Stimulated activated effector memory CD8-positive, alpha-beta T cell treated with anti-CD3 and anti-CD28 coated beads, Interleukin-12 subunit alpha, Interleukin-12 subunit beta, amount 100 ng/mL, for 72 hours (primary cell): ENCODE results near the gene KRT13.

Experiments
- ATAC-seq: fragments of 150-1000 bp; cut with Tn5 transposase; 2 replicates; pipeline ENCODE4 v1.10.0; 2021
- DNase-seq, 2 donors: peaks; one replicate each; pipeline ENCODE4 v3.0.0; 2021 to 2022; ENCODE audit warnings: low spot score in 2 of 2
- H3K27ac Mint-ChIP-seq: one replicate; pipeline ENCODE4 v1.8.0; 2022; ENCODE audit warnings: mild to moderate bottlenecking, mixed read lengths
- H3K36me3 Mint-ChIP-seq: one replicate; pipeline ENCODE4 v1.8.0; 2022; ENCODE audit warnings: mild to moderate bottlenecking, mixed read lengths
- H3K4me1 Mint-ChIP-seq: one replicate; pipeline ENCODE4 v1.8.0; 2022; ENCODE audit warnings: mixed read lengths
- H3K4me3 Mint-ChIP-seq: one replicate; pipeline ENCODE4 v1.8.0; 2022; ENCODE audit warnings: mild to moderate bottlenecking, mixed read lengths
- H3K9me3 Mint-ChIP-seq: one replicate; pipeline ENCODE4 v1.8.0; 2022; ENCODE audit warnings: mixed read lengths

KRT13 gene

GRCh38 chr17:41530062-41531048, 24.9 kb upstream of the KRT13 start:
- Mint-ChIP-seq H3K4me3 (no peak overlapping the region), H3K9me3 (no peaks in the 10 kb centered on the region), H3K4me1 (peaks cover 12% of the 10 kb centered on the region), H3K36me3 (no peaks in the 10 kb centered on the region), H3K27ac (no peak overlapping the region)
- ATAC-seq (no peak), DNase-seq (no peak)

- H3K27ac Mint-ChIP-seq: no peak overlapping the region
These were observed 24.1 kb upstream of the KRT13 start for GRCh38 chr17:41529491-41529915.

GRCh38 chr17:41528959-41529353, 23.5 kb upstream of the KRT13 start:
- H3K36me3 Mint-ChIP-seq: no peaks in the 10 kb centered on the region
- no peak for ATAC-seq
- H3K4me1 Mint-ChIP-seq: peaks cover 12% of the 10 kb centered on the region
- no peaks in the 10 kb centered on the region for H3K9me3 Mint-ChIP-seq
- no peak for DNase-seq
- no peak overlapping the region for H3K27ac Mint-ChIP-seq
- H3K4me3 Mint-ChIP-seq: peak overlapping the region; percentile 38

More at GRCh38 chr17:41529491-41529915, 24.1 kb upstream of the KRT13 start:
- DNase-seq: no peak
- H3K36me3 Mint-ChIP-seq: no peaks in the 10 kb centered on the region
- ATAC-seq: no peak
- peak overlapping the region; percentile 38 for H3K4me3 Mint-ChIP-seq
- peaks cover 12% of the 10 kb centered on the region for H3K4me1 Mint-ChIP-seq
- H3K9me3 Mint-ChIP-seq: no peaks in the 10 kb centered on the region

- Mint-ChIP-seq H3K27ac (no peak overlapping the region), H3K4me3 (peak overlapping the region; percentile 38), H3K4me1 (peaks cover 12% of the 10 kb centered on the region), H3K9me3 (no peaks in the 10 kb centered on the region), H3K36me3 (no peaks in the 10 kb centered on the region)
- ATAC-seq: peak; percentile 15
- no peak for DNase-seq
These were observed 21.9 kb upstream of the KRT13 start for GRCh38 chr17:41527063-41528023.

GRCh38 chr17:41524261-41524660, 18.8 kb upstream of the KRT13 start:
- H3K9me3 Mint-ChIP-seq: no peaks in the 10 kb centered on the region
- peaks cover 9% of the 10 kb centered on the region for H3K4me1 Mint-ChIP-seq
- no peak overlapping the region for H3K27ac Mint-ChIP-seq
- H3K36me3 Mint-ChIP-seq: no peaks in the 10 kb centered on the region
- no peak for ATAC-seq
- DNase-seq: no peak
- H3K4me3 Mint-ChIP-seq: no peak overlapping the region

GRCh38 chr17:41523787-41524186, 18.4 kb upstream of the KRT13 start:
- peaks cover 6% of the 10 kb centered on the region for H3K4me1 Mint-ChIP-seq
- no peaks in the 10 kb centered on the region for H3K9me3 Mint-ChIP-seq
- no peak for ATAC-seq
- no peak overlapping the region for H3K27ac Mint-ChIP-seq
- no peak overlapping the region for H3K4me3 Mint-ChIP-seq
- H3K36me3 Mint-ChIP-seq: no peaks in the 10 kb centered on the region
- DNase-seq: no peak

GRCh38 chr17:41523225-41523593, 17.8 kb upstream of the KRT13 start:
- Mint-ChIP-seq H3K4me1 (peaks cover 6% of the 10 kb centered on the region), H3K36me3 (no peaks in the 10 kb centered on the region), H3K4me3 (no peak overlapping the region), H3K9me3 (no peaks in the 10 kb centered on the region), H3K27ac (no peak overlapping the region)
- no peak for DNase-seq
- ATAC-seq: no peak

- Mint-ChIP-seq H3K27ac (no peak overlapping the region), H3K9me3 (no peaks in the 10 kb centered on the region), H3K36me3 (no peaks in the 10 kb centered on the region), H3K4me1 (peaks cover 6% of the 10 kb centered on the region), H3K4me3 (no peak overlapping the region)
- no peak for DNase-seq
- ATAC-seq: no peak
These were observed 17.2 kb upstream of the KRT13 start for GRCh38 chr17:41522301-41523224.

- ATAC-seq (no peak), DNase-seq (no peak)
- no peak overlapping the region for H3K27ac Mint-ChIP-seq
- no peaks in the 10 kb centered on the region for H3K36me3 Mint-ChIP-seq
- H3K4me1 Mint-ChIP-seq: no peaks in the 10 kb centered on the region
- no peaks in the 10 kb centered on the region for H3K9me3 Mint-ChIP-seq
- H3K4me3 Mint-ChIP-seq: no peak overlapping the region
These were observed 16.3 kb upstream of the KRT13 start for GRCh38 chr17:41521574-41522261.

- Mint-ChIP-seq H3K4me3 (no peak overlapping the region), H3K27ac (no peak overlapping the region), H3K36me3 (no peaks in the 10 kb centered on the region), H3K9me3 (no peaks in the 10 kb centered on the region), H3K4me1 (no peaks in the 10 kb centered on the region)
- DNase-seq (no peak), ATAC-seq (no peak)
These were observed 15.6 kb upstream of the KRT13 start for GRCh38 chr17:41520821-41521521.

GRCh38 chr17:41519501-41520224, 14.3 kb upstream of the KRT13 start:
- H3K9me3 Mint-ChIP-seq: no peaks in the 10 kb centered on the region
- ATAC-seq (no peak), DNase-seq (no peak)
- H3K4me1 Mint-ChIP-seq: no peaks in the 10 kb centered on the region
- H3K4me3 Mint-ChIP-seq: no peak overlapping the region
- H3K27ac Mint-ChIP-seq: no peak overlapping the region
- no peaks in the 10 kb centered on the region for H3K36me3 Mint-ChIP-seq

GRCh38 chr17:41518789-41519449, 13.5 kb upstream of the KRT13 start, which contains the start of gene KRT15:
Gene KRT15 (minus strand): TSS chr17:41518890. CDS start chr17:41518827, 63 bp downstream.
- Mint-ChIP-seq H3K36me3 (no peaks in the 10 kb centered on the region), H3K27ac (no peak within 1 kb of the TSS), H3K4me3 (no peak within 1 kb of the TSS), H3K4me1 (no peaks in the 10 kb centered on the region), H3K9me3 (no peaks in the 10 kb centered on the region)
- no peak for DNase-seq
- no peak for ATAC-seq

- DNase-seq (no peak), ATAC-seq (no peak)
- no peak overlapping the region for H3K4me3 Mint-ChIP-seq
- no peaks in the 10 kb centered on the region for H3K36me3 Mint-ChIP-seq
- H3K9me3 Mint-ChIP-seq: no peaks in the 10 kb centered on the region
- H3K27ac Mint-ChIP-seq: no peak overlapping the region
- no peaks in the 10 kb centered on the region for H3K4me1 Mint-ChIP-seq
These were observed 12.6 kb upstream of the KRT13 start for GRCh38 chr17:41518031-41518430.
